NB4 (cell line): ENCODE results near the gene TPCN1.

Experiments
- CTCF ChIP-seq: IDR thresholded peaks from one replicate; pipeline ENCODE4 v1.5.1; 2012; ENCODE audit warnings: low read depth, low read length
- MAX ChIP-seq: IDR thresholded peaks from 2 replicates; pipeline ENCODE4 v1.6.1; 2011; ENCODE audit warnings: low read depth, low read length
- MYC ChIP-seq: IDR thresholded peaks from 2 replicates; pipeline ENCODE4 v1.6.1; 2011; ENCODE audit warnings: low read depth, low read length
- POLR2A ChIP-seq: IDR thresholded peaks from 2 replicates; pipeline ENCODE4 v1.6.1; 2011; ENCODE audit warnings: mild to moderate bottlenecking; ENCODE audit not compliant: insufficient read length; ENCODE audit errors: extremely low read depth

DNA sequence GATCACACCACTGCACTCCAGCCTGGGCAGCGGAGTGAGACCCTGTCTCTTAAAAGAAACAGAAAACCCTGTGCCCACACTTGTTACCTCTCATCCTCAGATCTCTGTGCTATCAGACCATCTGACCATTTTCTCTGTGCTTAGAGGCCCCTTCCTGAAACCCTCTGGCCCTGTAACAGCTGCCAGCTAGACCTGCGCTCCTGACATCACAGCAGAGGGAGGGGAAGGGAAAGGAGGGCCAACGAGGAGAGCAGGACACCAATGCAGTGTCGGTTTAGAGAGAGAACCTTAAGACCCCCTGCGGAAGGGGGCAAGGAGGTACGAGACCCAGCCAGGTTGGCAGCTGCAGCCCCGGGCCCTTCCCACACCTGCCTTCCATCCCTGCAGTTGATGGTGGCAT lies 71.3 kb downstream of the TPCN1 start:
- no peak for TF ChIP-seq CTCF
- TF ChIP-seq MAX: no peak
- no peak for TF ChIP-seq POLR2A
- no peak for TF ChIP-seq MYC
